ENCODE measurements around the gene ELOA. TPM values are rescaled to one million over a fixed set of nuclear protein-coding genes. Genes with fewer than 3 reads are reported as not detected.

ELOA gene
- total and polyA plus RNA-seq, 2 of the 13 experiments (the other 11 are each of a cell fraction or from before 2014, with no cell fraction given): 14.2 to 28.5 TPM

GRCh38 chr1:23743287-23744152, at the start of gene ELOA (continued):
- TF ChIP-seq ZUFSP (CRISPR knock-in tag; IDR thresholded peaks at IDR 0.05; ENCODE audit: borderline replicate concordance): no peak
- peak; percentile 79; the same call in 1 of the 2 replicates for TF ChIP-seq KMT2B (CRISPR knock-in tag; IDR thresholded peaks at IDR 0.05)
- no peak for TF ChIP-seq ZFP62 (CRISPR knock-in tag; IDR thresholded peaks at IDR 0.05)
- no peak for TF ChIP-seq ZFP37 (CRISPR knock-in tag; IDR thresholded peaks at IDR 0.05; ENCODE audit: borderline replicate concordance)
- no peak for TF ChIP-seq ZNF569 (CRISPR knock-in tag; IDR thresholded peaks at IDR 0.05; ENCODE audit: borderline replicate concordance)
- TF ChIP-seq ZBTB38 (CRISPR knock-in tag; IDR thresholded peaks at IDR 0.05): peak; percentile 46; the same call in 1 of the 2 replicates
- 0 out of 2 replicates have a peak, but pooled peaks have one; percentile 73 for TF ChIP-seq SMAD1 (CRISPR knock-in tag; IDR thresholded peaks at IDR 0.05; ENCODE audit: borderline replicate concordance, low read depth)
- 0 out of 2 replicates have a peak, but pooled peaks have one; percentile 6 for TF ChIP-seq CEBPG (CRISPR knock-in tag; IDR thresholded peaks at IDR 0.05)
- TF ChIP-seq KDM5A (IDR thresholded peaks at IDR 0.05; ENCODE audit: borderline replicate concordance, low read length): peak; percentile 72
- TF ChIP-seq FOXO1 (CRISPR knock-in tag; IDR thresholded peaks at IDR 0.05): peak; percentile 68
- TF ChIP-seq YEATS4 (CRISPR knock-in tag; IDR thresholded peaks at IDR 0.05; ENCODE audit: borderline replicate concordance): peak; percentile 83
- TF ChIP-seq DZIP1 (CRISPR knock-in tag; IDR thresholded peaks at IDR 0.05): peak; percentile 45; the same call in 1 of the 2 replicates
- TF ChIP-seq YY1 (IDR thresholded peaks at IDR 0.05; ENCODE audit: insufficient read depth, insufficient replicate concordance, low read depth, low read length): peak; percentile 91
- TF ChIP-seq RFXANK (CRISPR knock-in tag; IDR thresholded peaks at IDR 0.05): no peak
- TF ChIP-seq ZNF225 (CRISPR knock-in tag; IDR thresholded peaks at IDR 0.05): peak; percentile 28; the same call in 1 of the 2 replicates
- no peak for TF ChIP-seq ZNF576 (CRISPR knock-in tag; IDR thresholded peaks at IDR 0.05)
- TF ChIP-seq ZNF501 (CRISPR knock-in tag; IDR thresholded peaks at IDR 0.05): peak; percentile 2; the same call in 1 of the 2 replicates
- TF ChIP-seq PITX1 (CRISPR knock-in tag; IDR thresholded peaks at IDR 0.05): no peak
- TF ChIP-seq ZBED4 (CRISPR knock-in tag; IDR thresholded peaks at IDR 0.05; ENCODE audit: borderline replicate concordance): 0 out of 2 replicates have a peak, but pooled peaks have one; percentile 51
- TF ChIP-seq U2AF1 (optimal IDR thresholded peaks at IDR 0.05; ENCODE audit: low read depth, low read length): no peak
- TF ChIP-seq SALL1 (CRISPR knock-in tag; IDR thresholded peaks at IDR 0.05): peak; percentile 77
